NB4 (cell line): ENCODE data around the gene LSM3.

Experiments
- POLR2A ChIP-seq: IDR thresholded peaks from 2 replicates; pipeline ENCODE4 v1.6.1; 2011; ENCODE audit warnings: mild to moderate bottlenecking; ENCODE audit not compliant: insufficient read length; ENCODE audit errors: extremely low read depth
- TF ChIP-seq, protein P1 (sequence below): IDR thresholded peaks from one replicate; pipeline ENCODE4 v1.5.1; 2012; ENCODE audit warnings: low read depth, low read length

DNA sequence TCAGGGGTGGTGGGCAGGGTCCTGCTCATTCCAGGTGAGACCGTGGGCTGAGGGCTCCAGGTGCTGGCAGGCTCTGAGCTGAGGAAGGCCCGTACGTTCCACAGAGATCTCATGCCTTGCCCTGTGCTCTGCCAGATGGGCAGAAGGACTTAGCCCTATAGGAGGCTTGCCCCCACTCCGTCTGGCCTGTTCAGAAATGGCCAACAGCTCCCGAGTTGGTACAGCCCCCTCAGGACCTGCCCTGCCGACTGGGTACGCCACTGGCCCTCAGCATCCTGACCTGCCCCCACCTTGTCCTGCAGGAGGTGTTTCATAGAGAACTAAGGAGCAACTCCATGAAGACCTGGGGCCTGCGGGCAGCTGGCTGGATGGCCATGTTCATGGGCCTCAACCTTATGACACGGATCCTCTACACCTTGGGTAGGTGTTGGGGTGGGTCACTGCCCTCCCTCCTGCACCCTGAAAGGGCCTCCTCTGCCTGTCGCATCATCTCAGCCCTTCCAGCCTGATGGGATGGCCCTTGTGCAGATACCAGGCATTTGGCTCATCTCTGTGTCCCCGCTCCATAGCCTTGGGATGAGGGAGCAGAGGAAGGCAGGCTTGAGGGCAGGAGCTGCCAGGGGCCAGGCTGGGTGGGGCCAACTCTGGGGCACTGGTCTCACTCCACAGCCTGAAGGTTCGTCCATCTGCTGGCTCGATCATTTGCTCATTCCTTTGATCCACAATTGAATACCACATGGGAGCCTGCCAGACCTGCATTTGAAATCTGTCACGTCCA is 39.5 kb upstream of the LSM3 start:
- no peak for TF ChIP-seq POLR2A
- TF ChIP-seq, protein P1, sequence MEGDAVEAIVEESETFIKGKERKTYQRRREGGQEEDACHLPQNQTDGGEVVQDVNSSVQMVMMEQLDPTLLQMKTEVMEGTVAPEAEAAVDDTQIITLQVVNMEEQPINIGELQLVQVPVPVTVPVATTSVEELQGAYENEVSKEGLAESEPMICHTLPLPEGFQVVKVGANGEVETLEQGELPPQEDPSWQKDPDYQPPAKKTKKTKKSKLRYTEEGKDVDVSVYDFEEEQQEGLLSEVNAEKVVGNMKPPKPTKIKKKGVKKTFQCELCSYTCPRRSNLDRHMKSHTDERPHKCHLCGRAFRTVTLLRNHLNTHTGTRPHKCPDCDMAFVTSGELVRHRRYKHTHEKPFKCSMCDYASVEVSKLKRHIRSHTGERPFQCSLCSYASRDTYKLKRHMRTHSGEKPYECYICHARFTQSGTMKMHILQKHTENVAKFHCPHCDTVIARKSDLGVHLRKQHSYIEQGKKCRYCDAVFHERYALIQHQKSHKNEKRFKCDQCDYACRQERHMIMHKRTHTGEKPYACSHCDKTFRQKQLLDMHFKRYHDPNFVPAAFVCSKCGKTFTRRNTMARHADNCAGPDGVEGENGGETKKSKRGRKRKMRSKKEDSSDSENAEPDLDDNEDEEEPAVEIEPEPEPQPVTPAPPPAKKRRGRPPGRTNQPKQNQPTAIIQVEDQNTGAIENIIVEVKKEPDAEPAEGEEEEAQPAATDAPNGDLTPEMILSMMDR: no peak
